GM12878 (cell line): Measurements from ENCODE around the gene VAV2. TPM values are rescaled to one million over a fixed set of nuclear protein-coding genes. Genes with fewer than 3 reads are reported as not detected.

Experiments
- ATAC-seq: fragments of 200-7000 bp; cut with Tn5 transposase; 3 replicates; pipeline ENCODE4 v1.9.1; 2020; ENCODE audit warnings: mild to moderate bottlenecking, moderate library complexity
- BruUV-seq: library from RNA; stranded (reverse); fragments of 400-500 nt; replicated peaks from 2 replicates; lab custom pipeline; 2021; lab: Mats Ljungman, UMichigan
- CTCF ChIA-PET: fragments of 300-600 bp; sonication (Branson Sonifier 250); formaldehyde crosslinking; extraction: SDS; loops from one replicate; lab custom pipeline; 2021; ENCODE audit warnings: inconsistent platforms; lab: Yijun Ruan, JAX
- POLR2A ChIA-PET: fragments of 350-600 bp; formaldehyde crosslinking; extraction: SDS; loops from one replicate; lab custom pipeline; 2021; ENCODE audit warnings: inconsistent platforms; lab: Charles Lee
- RAD21 ChIA-PET: fragments of 300-600 bp; sonication (Branson Sonifier 250); formaldehyde crosslinking; loops from one replicate; lab custom pipeline; 2023; ENCODE audit warnings: antibody characterized with exemption; ENCODE audit not compliant: unreplicated experiment; lab: Charles Lee
- SMC1A ChIA-PET: fragments of 300-600 bp; sonication (Branson Sonifier 250); formaldehyde crosslinking; loops from one replicate; lab custom pipeline; 2023; ENCODE audit not compliant: unreplicated experiment, uncharacterized antibody; lab: Charles Lee
- DNase-seq: peaks from one replicate; pipeline ENCODE4 v3.0.0-alpha.2; 2011; ENCODE audit warnings: low read depth, low spot score
- FAIRE-seq: peaks from 3 replicates; lab custom pipeline; 2011; peaks lifted over from hg19 to GRCh38; lab: Jason Lieb, UNC
- H2AFZ ChIP-seq: 2 replicates; pipeline ENCODE4 v1.6.0; 2011; ENCODE audit warnings: low read depth, low read length, control low read depth; ENCODE audit not compliant: control insufficient read depth
- H3K27ac ChIP-seq: 2 replicates; pipeline ENCODE4 v1.5.1; 2011; ENCODE audit warnings: control low read depth; ENCODE audit not compliant: control insufficient read depth, insufficient read depth
- H3K27me3 ChIP-seq, 2 experiments: replicated peaks in 1 of 2; 2 replicates each; pipeline versions ENCODE4 v1.6.0 to v1.6.1; 2011; ENCODE audit warnings: low read length in 1 of 2; ENCODE audit not compliant: control insufficient read depth in 2 of 2, insufficient read depth in 2 of 2
- H3K36me3 ChIP-seq, 2 experiments: 2 replicates each; pipeline ENCODE4 v1.5.1; 2011; ENCODE audit warnings: low read length in 1 of 2; ENCODE audit not compliant: control insufficient read depth in 2 of 2, insufficient read depth in 2 of 2
- H3K4me1 ChIP-seq: 2 replicates; pipeline ENCODE4 v1.6.1; 2011; ENCODE audit warnings: mild to moderate bottlenecking, low read length, moderate library complexity, mixed read lengths; ENCODE audit not compliant: control insufficient read depth, insufficient read depth
- H3K4me2 ChIP-seq: 2 replicates; pipeline ENCODE4 v1.6.0; 2011; ENCODE audit warnings: control low read depth; ENCODE audit not compliant: control insufficient read depth, insufficient read depth
- H3K4me3 ChIP-seq: fragments of 200-600 bp; sonication (generic); 2 replicates; pipeline ENCODE4 v1.5.1; 2016
- H3K79me2 ChIP-seq: 2 replicates; pipeline ENCODE4 v1.6.0; 2011; ENCODE audit warnings: low read length; ENCODE audit not compliant: control insufficient read depth, insufficient read depth
- H3K9ac ChIP-seq: 2 replicates; pipeline ENCODE4 v1.8.0; 2011; ENCODE audit warnings: low read length, control low read depth, mixed read lengths; ENCODE audit not compliant: control insufficient read depth, insufficient read depth
- H3K9me3 ChIP-seq: replicated peaks from 3 replicates; pipeline ENCODE4 v1.5.1; 2011; ENCODE audit warnings: mild to moderate bottlenecking, low read length; ENCODE audit not compliant: control insufficient read depth, insufficient read depth
- H4K20me1 ChIP-seq: 2 replicates; pipeline ENCODE4 v1.6.0; 2011; ENCODE audit not compliant: control insufficient read depth, insufficient read depth
- BMI1 ChIP-seq: fragments of 450-650 bp; IDR thresholded peaks from 2 replicates; pipeline ENCODE4 v1.6.1; 2016; ENCODE audit warnings: mild to moderate bottlenecking, moderate library complexity, borderline replicate concordance
- CHD4 ChIP-seq: fragments of 200-600 bp; sonication (generic); IDR thresholded peaks from 2 replicates; pipeline ENCODE4 v1.6.1; 2016; ENCODE audit warnings: mild to moderate bottlenecking
- FOXM1 ChIP-seq: IDR thresholded peaks from 2 replicates; pipeline ENCODE4 v1.6.1; 2012; ENCODE audit warnings: low read depth, mild to moderate bottlenecking, inconsistent platforms, low read length, moderate library complexity
- HDAC6 ChIP-seq: fragments of 200-600 bp; sonication (generic); IDR thresholded peaks from one replicate; pipeline ENCODE4 v1.8.0; 2017; ENCODE audit warnings: antibody characterized with exemption; ENCODE audit not compliant: unreplicated experiment
- MXI1 ChIP-seq: fragments of 150-350 bp; IDR thresholded peaks from 2 replicates; pipeline ENCODE4 v1.6.1; 2011; ENCODE audit warnings: low read depth, mild to moderate bottlenecking, inconsistent platforms, low read length, improper control_type of control experiment
- NFIC ChIP-seq: IDR thresholded peaks from 2 replicates; pipeline ENCODE4 v1.6.1; 2012; ENCODE audit warnings: low read depth, mild to moderate bottlenecking, inconsistent platforms, low read length, moderate library complexity
- NR2C1 ChIP-seq: fragments of 450-650 bp; IDR thresholded peaks from 2 replicates; pipeline ENCODE4 v1.6.1; 2017; ENCODE audit warnings: antibody characterized with exemption, mild to moderate bottlenecking, moderate library complexity
- RBBP5 ChIP-seq: fragments of 200-600 bp; sonication (generic); conservative IDR thresholded peaks from 2 replicates; pipeline ENCODE4 v1.6.1; 2016
- SMARCA5 ChIP-seq: fragments of 450-650 bp; IDR thresholded peaks from 2 replicates; pipeline ENCODE4 v1.6.1; 2017; ENCODE audit warnings: mild to moderate bottlenecking
- STAT1 ChIP-seq: fragments of 450-650 bp; conservative IDR thresholded peaks from 2 replicates; pipeline ENCODE4 v1.6.1; 2014; ENCODE audit warnings: antibody characterized with exemption, mild to moderate bottlenecking
- SUZ12 ChIP-seq: fragments of 200-600 bp; sonication (generic); IDR thresholded peaks from one replicate; pipeline ENCODE4 v1.6.1; 2018; ENCODE audit warnings: antibody characterized with exemption, mild to moderate bottlenecking; ENCODE audit not compliant: unreplicated experiment
- TARDBP ChIP-seq: IDR thresholded peaks from 2 replicates; pipeline ENCODE4 v1.6.1; 2016; ENCODE audit warnings: borderline replicate concordance
- USF1 ChIP-seq: IDR thresholded peaks from 2 replicates; pipeline ENCODE4 v1.6.1; 2011; ENCODE audit warnings: borderline replicate concordance, low read depth, mild to moderate bottlenecking, moderate library complexity, mixed read lengths, low read length; ENCODE audit not compliant: insufficient read depth; ENCODE audit errors: extremely low read length
- ZBED1 ChIP-seq: IDR thresholded peaks from 2 replicates; pipeline ENCODE4 v1.6.1; 2016; ENCODE audit warnings: borderline replicate concordance
- WGBS: methylation state at CpG from one replicate; pipeline ENCODE4 v1.1.6; 2016; ENCODE audit warnings: low lambda C conversion rate; ENCODE audit not compliant: insufficient replicate concordance, insufficient coverage; ENCODE audit errors: missing lambda C conversion rate; 5-methylcytosine and 5-hydroxymethylcytosine counted together
- in situ Hi-C: fragments of 300-500 bp; cut with MboI; formaldehyde crosslinking; loops from 9 replicates; pipeline ENCODE4 v1.14.3; 2018; ENCODE audit warnings: mixed read lengths
- intact Hi-C: fragments of 100-400 bp; cut with micrococcal nuclease; formaldehyde crosslinking; loops from one replicate; pipeline ENCODE4 v1.14.2; 2022; ENCODE audit not compliant: unreplicated experiment
- polyA plus RNA-seq, 11 experiments: library from polyadenylated mRNA; depleted of rRNA in 4 of 11; unstranded in 6 of 11; stranded (reverse) in 5 of 11; fragments of >200 nt; fragmentation: Nextera tagmentation in 4 of 11; fragmentation: Illumina TruSeq in 1 of 11; extraction: Ambion mirVana in 4 of 11; extraction: Trizol in 1 of 11; gene quantifications; 1 replicate in 1 of 11; 2 replicates in 10 of 11; pipeline versions ENCODE4 v1.2.1 to v1.2.3, GENCODE V29; 2011 to 2016; ENCODE audit warnings: inconsistent platforms in 2 of 11, missing spikeins in 2 of 11, low read depth in 1 of 11
- total RNA-seq, 4 experiments: library from RNA; depleted of rRNA in 3 of 4; stranded (reverse); fragments of >200 nt in 3 of 4; fragmentation: Illumina TruSeq in 1 of 4; extraction: Trizol in 1 of 4; gene quantifications; 2 replicates each; pipeline versions ENCODE4 v1.2.1 to v1.2.3, GENCODE V29; 2013 to 2021
- TF ChIP-seq, protein P1 (sequence below), 3 experiments: IDR thresholded peaks in 2 of 3; conservative IDR thresholded peaks in 1 of 3; 2 replicates each; pipeline ENCODE4 v1.5.1; 2011; ENCODE audit warnings: low read depth in 3 of 3, low read length in 3 of 3, mild to moderate bottlenecking in 3 of 3, control low read depth in 2 of 3, moderate library complexity in 2 of 3, inconsistent platforms in 1 of 3, mixed read lengths in 1 of 3; ENCODE audit not compliant: control insufficient read depth in 2 of 3, insufficient read depth in 1 of 3; ENCODE audit errors: extremely low read depth in 1 of 3
- TF ChIP-seq, protein P2 (sequence below): fragments of 450-650 bp; IDR thresholded peaks from 2 replicates; pipeline ENCODE4 v1.6.1; 2018; ENCODE audit warnings: mild to moderate bottlenecking, low read depth, moderate library complexity; ENCODE audit not compliant: partially characterized antibody
- TF ChIP-seq, protein P3 (sequence below): IDR thresholded peaks from 2 replicates; pipeline ENCODE4 v1.6.1; 2012; ENCODE audit warnings: low read depth, low read length, improper control_type of control experiment

The VAV2 gene
- total and polyA plus RNA-seq, 10 of the 15 experiments (the other 5 are each of a cell fraction or from before 2014, with no cell fraction given), result 0.13 to 43.9 (median 16.9) TPM

GRCh38 chr9:133861086-133861485 is 131.0 kb downstream of the VAV2 start:
- in situ Hi-C loops (no loop called here), intact Hi-C loops (no loop called here)
- H3K36me3 ChIP-seq, result peaks cover 6 to 24% of the 10 kb centered on the region in 2 experiments; a peak in 3 of 4 replicates
- peaks cover 3% of the 10 kb centered on the region; the same call in 1 of the 3 replicates for H3K9me3 ChIP-seq
- 0 out of 2 replicates have a peak, but pooled peaks cover 2% of the 10 kb centered on the region for H4K20me1 ChIP-seq
- CTCF ChIA-PET, result no interaction called here
- SMC1A ChIA-PET, result no interaction called here
- H2AFZ ChIP-seq, result no peak overlapping the region
- no TSS peak for BruUV-seq
- no peak overlapping the region for H3K9ac ChIP-seq
- H3K27me3 ChIP-seq, result no peaks in the 10 kb centered on the region
- FAIRE-seq, result no peak
- no peak overlapping the region for H3K4me2 ChIP-seq
- no peak overlapping the region for H3K4me3 ChIP-seq
- no peak for DNase-seq
- H3K79me2 ChIP-seq, result peaks cover 5% of the 10 kb centered on the region
- RAD21 ChIA-PET, result no interaction called here
- H3K27ac ChIP-seq, result no peak overlapping the region
- no peaks in the 10 kb centered on the region for H3K4me1 ChIP-seq
- ATAC-seq, result no peak
- TF ChIP-seq NR2C1, result no peak
- no peak for TF ChIP-seq MXI1
- no peak for TF ChIP-seq CHD4
- no peak for TF ChIP-seq SUZ12
- no peak for TF ChIP-seq BMI1
- no peak for TF ChIP-seq NFIC
- TF ChIP-seq SMARCA5, result no peak
- no peak for TF ChIP-seq USF1
- TF ChIP-seq, protein P1, sequence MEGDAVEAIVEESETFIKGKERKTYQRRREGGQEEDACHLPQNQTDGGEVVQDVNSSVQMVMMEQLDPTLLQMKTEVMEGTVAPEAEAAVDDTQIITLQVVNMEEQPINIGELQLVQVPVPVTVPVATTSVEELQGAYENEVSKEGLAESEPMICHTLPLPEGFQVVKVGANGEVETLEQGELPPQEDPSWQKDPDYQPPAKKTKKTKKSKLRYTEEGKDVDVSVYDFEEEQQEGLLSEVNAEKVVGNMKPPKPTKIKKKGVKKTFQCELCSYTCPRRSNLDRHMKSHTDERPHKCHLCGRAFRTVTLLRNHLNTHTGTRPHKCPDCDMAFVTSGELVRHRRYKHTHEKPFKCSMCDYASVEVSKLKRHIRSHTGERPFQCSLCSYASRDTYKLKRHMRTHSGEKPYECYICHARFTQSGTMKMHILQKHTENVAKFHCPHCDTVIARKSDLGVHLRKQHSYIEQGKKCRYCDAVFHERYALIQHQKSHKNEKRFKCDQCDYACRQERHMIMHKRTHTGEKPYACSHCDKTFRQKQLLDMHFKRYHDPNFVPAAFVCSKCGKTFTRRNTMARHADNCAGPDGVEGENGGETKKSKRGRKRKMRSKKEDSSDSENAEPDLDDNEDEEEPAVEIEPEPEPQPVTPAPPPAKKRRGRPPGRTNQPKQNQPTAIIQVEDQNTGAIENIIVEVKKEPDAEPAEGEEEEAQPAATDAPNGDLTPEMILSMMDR (IDR thresholded peaks at IDR 0.05 in 2 of 3, conservative IDR thresholded peaks at IDR 0.05 in 1 of 3; ENCODE audit: control insufficient read depth in 2 of 3, extremely low read depth in 1 of 3, insufficient read depth in 1 of 3, low read depth in 3 of 3, low read length in 3 of 3), result no peak
- TF ChIP-seq TARDBP, result no peak
- no peak for TF ChIP-seq FOXM1
- no peak for TF ChIP-seq HDAC6
- no peak for TF ChIP-seq RBBP5
- no peak for TF ChIP-seq ZBED1
- no peak for TF ChIP-seq STAT1
- TF ChIP-seq, protein P2, sequence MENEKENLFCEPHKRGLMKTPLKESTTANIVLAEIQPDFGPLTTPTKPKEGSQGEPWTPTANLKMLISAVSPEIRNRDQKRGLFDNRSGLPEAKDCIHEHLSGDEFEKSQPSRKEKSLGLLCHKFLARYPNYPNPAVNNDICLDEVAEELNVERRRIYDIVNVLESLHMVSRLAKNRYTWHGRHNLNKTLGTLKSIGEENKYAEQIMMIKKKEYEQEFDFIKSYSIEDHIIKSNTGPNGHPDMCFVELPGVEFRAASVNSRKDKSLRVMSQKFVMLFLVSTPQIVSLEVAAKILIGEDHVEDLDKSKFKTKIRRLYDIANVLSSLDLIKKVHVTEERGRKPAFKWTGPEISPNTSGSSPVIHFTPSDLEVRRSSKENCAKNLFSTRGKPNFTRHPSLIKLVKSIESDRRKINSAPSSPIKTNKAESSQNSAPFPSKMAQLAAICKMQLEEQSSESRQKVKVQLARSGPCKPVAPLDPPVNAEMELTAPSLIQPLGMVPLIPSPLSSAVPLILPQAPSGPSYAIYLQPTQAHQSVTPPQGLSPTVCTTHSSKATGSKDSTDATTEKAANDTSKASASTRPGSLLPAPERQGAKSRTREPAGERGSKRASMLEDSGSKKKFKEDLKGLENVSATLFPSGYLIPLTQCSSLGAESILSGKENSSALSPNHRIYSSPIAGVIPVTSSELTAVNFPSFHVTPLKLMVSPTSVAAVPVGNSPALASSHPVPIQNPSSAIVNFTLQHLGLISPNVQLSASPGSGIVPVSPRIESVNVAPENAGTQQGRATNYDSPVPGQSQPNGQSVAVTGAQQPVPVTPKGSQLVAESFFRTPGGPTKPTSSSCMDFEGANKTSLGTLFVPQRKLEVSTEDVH, result no peak
- TF ChIP-seq, protein P3, sequence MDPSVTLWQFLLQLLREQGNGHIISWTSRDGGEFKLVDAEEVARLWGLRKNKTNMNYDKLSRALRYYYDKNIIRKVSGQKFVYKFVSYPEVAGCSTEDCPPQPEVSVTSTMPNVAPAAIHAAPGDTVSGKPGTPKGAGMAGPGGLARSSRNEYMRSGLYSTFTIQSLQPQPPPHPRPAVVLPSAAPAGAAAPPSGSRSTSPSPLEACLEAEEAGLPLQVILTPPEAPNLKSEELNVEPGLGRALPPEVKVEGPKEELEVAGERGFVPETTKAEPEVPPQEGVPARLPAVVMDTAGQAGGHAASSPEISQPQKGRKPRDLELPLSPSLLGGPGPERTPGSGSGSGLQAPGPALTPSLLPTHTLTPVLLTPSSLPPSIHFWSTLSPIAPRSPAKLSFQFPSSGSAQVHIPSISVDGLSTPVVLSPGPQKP, result no peak
- TF ChIP-seq, all 136 proteins: peak for 0
- WGBS, result 99% methylated on average over 20 of the region's 20 CpGs
- POLR2A ChIA-PET, result no interaction called here
